ENCODE measurements around the gene PPP1R13B.

Gene PPP1R13B

DNA sequence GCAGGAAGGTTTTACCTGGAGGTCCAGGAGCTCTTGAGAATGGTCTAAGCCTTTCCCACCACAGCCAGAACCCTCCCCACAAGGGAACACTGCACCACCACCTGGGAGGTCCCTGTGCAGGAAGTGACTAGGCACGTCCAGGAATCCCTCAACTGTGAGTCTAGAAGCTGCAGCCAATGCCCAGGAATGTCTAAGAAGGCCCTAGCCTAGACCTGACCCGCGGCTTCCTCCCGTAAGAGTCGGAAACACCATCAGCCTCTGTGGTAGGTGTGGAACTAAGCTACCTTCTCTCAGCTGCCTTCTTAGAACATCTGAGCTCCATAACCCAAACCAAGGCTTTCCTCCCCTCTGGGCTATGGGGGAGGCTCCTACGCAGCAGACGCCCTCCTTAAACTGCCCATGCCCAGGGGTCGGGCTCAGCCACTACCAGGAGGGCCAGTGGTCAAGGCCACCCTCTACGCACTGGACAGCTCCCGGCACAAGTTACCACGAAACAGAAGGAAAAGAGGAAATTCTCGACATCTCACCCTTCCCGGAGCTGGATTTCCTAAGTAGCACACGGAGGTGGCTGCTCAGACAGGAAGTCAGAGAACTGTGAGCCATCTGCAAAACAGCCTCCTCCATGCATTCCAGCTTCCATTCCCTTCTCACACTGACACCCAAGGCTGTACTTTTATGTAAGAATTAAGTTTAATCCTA, 106.2 kb downstream of the PPP1R13B start:
- no peak overlapping the region for H3K9ac ChIP-seq (ENCODE audit: low read length)
- H3K36me3 ChIP-seq (ENCODE audit: control insufficient read depth, insufficient read depth, low read length) = peaks cover 8% of the 10 kb centered on the region
- H3K4me3 ChIP-seq (ENCODE audit: low read length) = no peak overlapping the region
- no peaks in the 10 kb centered on the region for H3K27me3 ChIP-seq (ENCODE audit: control insufficient read depth, insufficient read depth, low read length)
- peaks cover 4% of the 10 kb centered on the region for H3K4me1 ChIP-seq (ENCODE audit: control insufficient read depth, insufficient read depth, low read length)
- H3K9me3 ChIP-seq (ENCODE audit: control insufficient read depth, low read length) = no peaks in the 10 kb centered on the region

DNA sequence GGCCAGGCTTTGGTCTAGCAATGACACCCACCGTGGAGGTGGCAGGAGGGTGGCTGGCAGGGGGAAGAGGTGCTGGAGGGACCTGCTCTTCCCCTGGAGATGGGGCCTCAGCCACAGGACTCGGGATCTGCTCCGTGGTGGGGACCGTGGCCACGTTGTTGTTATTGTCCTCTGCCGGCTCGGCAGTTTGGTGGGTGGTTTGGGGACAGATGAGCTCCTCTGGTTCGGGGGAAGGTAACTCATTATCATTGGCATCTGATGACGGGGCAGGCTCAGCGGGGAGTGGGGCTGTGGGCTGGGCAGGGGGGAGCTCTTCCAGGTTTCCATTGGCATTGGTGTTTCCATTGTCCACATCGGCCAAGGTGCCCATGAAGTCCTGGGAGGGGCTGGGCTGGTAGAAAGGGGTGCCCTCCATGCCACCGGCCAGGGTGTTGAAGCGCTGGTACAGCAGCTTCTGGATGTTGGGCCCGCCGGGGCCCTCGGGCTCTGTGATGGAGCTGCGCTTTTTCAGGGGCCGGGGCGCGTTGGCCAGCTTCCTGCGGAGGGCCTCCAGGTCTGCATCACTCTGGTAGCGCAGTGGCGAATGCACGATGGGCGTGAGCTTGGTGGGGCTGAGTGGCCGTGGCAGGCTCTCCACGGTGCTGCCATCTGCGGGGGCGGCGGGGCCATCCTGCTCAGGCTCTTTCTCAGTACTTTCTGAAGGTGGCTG, 107.4 kb downstream of the PPP1R13B start:
- H3K4me3 ChIP-seq (ENCODE audit: low read length) = no peak overlapping the region
- peaks cover 8% of the 10 kb centered on the region for H3K36me3 ChIP-seq (ENCODE audit: control insufficient read depth, insufficient read depth, low read length)
- H3K9me3 ChIP-seq (ENCODE audit: control insufficient read depth, low read length) = no peaks in the 10 kb centered on the region
- no peak overlapping the region for H3K9ac ChIP-seq (ENCODE audit: low read length)
- no peaks in the 10 kb centered on the region for H3K27me3 ChIP-seq (ENCODE audit: control insufficient read depth, insufficient read depth, low read length)
- H3K4me1 ChIP-seq (ENCODE audit: control insufficient read depth, insufficient read depth, low read length) = peaks cover 4% of the 10 kb centered on the region

DNA sequence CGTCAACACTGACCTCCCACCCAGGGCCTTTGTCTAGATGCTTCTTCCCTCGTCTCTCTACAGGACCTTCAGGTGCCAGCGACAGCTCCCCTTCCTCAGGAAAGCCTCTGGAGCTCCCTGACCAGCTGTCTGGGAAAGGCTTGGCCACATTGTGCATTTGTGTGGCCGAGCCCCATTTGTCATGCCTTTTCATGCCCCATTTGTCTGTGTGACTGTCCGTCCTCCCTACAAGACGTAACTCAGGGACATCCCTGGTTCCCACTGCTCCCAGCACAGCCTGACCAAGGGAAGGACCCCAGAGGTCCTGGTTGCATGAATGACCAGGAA, 107.9 kb downstream of the PPP1R13B start:
- Histone ChIP-seq H3K9me3 (ENCODE audit: control insufficient read depth, low read length) (no peaks in the 10 kb centered on the region), H3K4me1 (ENCODE audit: control insufficient read depth, insufficient read depth, low read length) (peaks cover 4% of the 10 kb centered on the region), H3K4me3 (ENCODE audit: low read length) (no peak overlapping the region), H3K9ac (ENCODE audit: low read length) (no peak overlapping the region), H3K36me3 (ENCODE audit: control insufficient read depth, insufficient read depth, low read length) (peaks cover 8% of the 10 kb centered on the region), H3K27me3 (ENCODE audit: control insufficient read depth, insufficient read depth, low read length) (no peaks in the 10 kb centered on the region)

DNA sequence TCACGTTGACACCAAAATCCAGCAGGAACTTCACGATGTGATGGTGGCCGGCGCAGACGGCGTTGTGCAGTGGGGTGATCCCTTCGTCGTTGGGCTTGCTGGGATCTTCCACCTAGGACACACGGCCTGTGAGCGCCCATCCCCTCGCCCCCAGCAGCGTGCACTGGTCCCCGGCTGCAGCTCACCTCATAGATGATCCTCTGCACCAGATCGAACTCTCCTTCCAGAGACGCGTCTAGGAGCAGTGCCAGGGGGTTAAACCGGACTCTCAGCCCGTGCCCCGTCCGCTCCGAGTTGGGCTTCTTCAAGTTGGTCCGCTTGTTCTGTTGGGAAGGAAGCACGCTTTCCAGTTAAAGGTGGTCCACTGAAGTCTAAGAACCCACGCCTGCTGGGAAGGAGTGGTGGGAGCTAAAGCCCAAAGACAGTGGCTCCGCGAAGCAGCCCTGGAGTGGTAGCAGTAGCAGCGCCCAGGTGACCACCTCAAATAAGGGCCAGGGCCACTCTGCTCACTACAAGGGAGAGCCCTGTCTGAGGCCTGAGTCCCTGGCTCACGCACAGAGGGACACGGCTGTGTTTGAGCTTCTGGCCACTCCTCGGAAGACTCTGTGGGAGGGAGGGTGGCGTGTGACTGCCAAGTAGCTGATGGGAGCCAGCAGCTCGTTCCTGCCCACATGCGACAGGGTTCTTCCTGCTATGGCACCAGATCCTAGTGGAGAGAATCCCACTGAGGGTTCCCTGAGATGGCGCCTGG, 108.5 kb downstream of the PPP1R13B start:
- Histone ChIP-seq H3K36me3 (ENCODE audit: control insufficient read depth, insufficient read depth, low read length) (peaks cover 8% of the 10 kb centered on the region), H3K9me3 (ENCODE audit: control insufficient read depth, low read length) (no peaks in the 10 kb centered on the region), H3K4me1 (ENCODE audit: control insufficient read depth, insufficient read depth, low read length) (peaks cover 4% of the 10 kb centered on the region), H3K4me3 (ENCODE audit: low read length) (no peak overlapping the region), H3K27me3 (ENCODE audit: control insufficient read depth, insufficient read depth, low read length) (no peaks in the 10 kb centered on the region), H3K9ac (ENCODE audit: low read length) (no peak overlapping the region)

DNA sequence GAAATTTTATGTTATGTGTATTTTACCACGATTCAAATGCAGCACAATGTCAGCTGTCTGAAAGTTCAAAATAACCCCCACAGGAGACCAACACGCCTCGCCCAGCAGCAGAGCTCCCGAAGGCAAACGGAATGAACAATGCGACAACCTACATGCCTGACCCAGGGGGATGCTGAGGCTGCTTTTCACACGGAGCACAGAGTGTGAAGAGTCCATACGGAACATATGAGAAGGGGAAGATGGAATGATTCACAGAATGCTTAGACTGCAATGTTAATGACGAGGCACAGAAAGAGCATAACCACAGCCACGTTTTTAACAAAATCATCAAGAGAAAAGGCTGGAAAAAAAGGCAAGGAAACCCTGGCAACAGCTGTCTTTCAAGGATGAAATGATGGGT, 109.2 kb downstream of the PPP1R13B start:
- Histone ChIP-seq H3K4me3 (ENCODE audit: low read length) (no peak overlapping the region), H3K36me3 (ENCODE audit: control insufficient read depth, insufficient read depth, low read length) (peaks cover 8% of the 10 kb centered on the region), H3K4me1 (ENCODE audit: control insufficient read depth, insufficient read depth, low read length) (peaks cover 4% of the 10 kb centered on the region), H3K9me3 (ENCODE audit: control insufficient read depth, low read length) (no peaks in the 10 kb centered on the region), H3K9ac (ENCODE audit: low read length) (no peak overlapping the region), H3K27me3 (ENCODE audit: control insufficient read depth, insufficient read depth, low read length) (no peaks in the 10 kb centered on the region)

DNA sequence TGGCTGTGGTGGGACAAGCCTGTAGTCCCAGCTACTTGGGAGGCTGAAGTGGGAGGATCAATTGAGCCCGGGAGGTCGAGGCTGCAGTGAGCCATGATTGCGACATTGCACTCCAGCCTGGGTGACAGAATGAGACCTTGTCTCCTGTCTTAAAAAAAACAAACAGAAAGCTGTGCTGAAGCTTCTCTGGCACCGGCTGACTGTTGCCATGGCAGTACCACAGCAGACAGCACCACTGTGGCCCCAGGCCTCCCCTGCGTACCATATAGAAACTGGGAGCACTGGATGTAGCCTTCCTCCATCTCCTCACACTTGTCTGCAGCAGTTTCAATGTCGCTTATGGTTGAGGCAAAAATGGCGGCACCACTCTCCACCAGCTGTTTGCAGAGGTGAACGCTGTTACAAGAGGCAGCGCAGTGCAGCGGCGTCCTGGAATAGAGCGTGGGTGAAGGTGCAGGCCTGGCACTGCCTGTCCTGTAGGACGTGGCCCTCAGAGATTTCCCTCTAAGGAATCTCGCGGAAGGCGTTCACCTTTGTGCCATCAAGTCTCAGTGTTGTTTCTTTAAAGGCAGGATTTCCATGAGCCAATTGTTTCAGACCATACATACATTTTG, 109.8 kb downstream of the PPP1R13B start:
- peaks cover 8% of the 10 kb centered on the region for H3K36me3 ChIP-seq (ENCODE audit: control insufficient read depth, insufficient read depth, low read length)

DNA sequence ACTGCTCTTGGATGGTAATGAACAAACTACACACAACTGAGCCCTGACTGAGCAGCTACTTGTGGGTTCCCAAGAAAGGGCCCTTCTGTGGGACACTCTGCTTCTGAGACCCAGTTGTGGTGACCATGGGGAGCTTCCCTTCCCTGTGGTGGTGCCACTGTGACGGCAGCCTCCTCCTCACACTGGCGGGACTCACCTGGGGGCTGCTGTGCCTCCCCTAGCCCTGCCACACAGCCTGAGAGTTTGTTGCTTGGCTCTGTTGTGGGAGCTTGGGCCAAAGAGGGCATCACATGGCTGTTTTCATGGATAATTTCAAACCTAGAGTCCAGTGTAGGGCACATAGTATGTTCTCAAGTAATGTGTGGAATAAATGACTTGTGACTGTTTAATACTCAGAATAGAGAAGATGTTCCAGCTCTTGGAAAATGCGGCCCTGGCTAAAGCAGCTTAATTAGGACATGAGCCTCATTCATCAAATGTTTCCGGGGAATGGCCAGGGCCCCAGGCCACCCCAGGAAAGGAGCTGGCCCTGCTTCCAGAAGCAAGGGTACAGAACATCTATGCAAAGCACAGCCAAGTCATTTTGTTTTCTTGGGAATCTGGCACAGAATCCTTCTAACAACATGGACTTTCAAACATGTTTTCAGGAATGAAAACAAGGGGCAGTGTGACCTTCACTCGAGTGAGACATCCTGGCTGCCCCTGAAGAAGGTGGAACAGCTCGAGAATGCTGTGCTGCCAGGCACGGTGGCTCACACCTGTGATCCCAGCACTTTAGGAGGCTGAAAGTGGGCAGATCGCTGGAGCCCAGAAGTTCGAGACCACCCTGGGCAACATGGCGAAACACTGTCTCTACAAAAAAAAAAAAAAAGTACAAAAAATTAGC, 110.6 kb downstream of the PPP1R13B start:
- Histone ChIP-seq H3K9me3 (ENCODE audit: control insufficient read depth, low read length) (no peaks in the 10 kb centered on the region), H3K36me3 (ENCODE audit: control insufficient read depth, insufficient read depth, low read length) (peaks cover 8% of the 10 kb centered on the region), H3K27me3 (ENCODE audit: control insufficient read depth, insufficient read depth, low read length) (no peaks in the 10 kb centered on the region), H3K4me1 (ENCODE audit: control insufficient read depth, insufficient read depth, low read length) (peaks cover 4% of the 10 kb centered on the region), H3K4me3 (ENCODE audit: low read length) (no peak overlapping the region), H3K9ac (ENCODE audit: low read length) (no peak overlapping the region)

More for the DNA sequence above, 109.8 kb downstream of the PPP1R13B start:
- Histone ChIP-seq H3K9me3 (ENCODE audit: control insufficient read depth, low read length) (no peaks in the 10 kb centered on the region), H3K27me3 (ENCODE audit: control insufficient read depth, insufficient read depth, low read length) (no peaks in the 10 kb centered on the region), H3K9ac (ENCODE audit: low read length) (no peak overlapping the region), H3K4me3 (ENCODE audit: low read length) (no peak overlapping the region), H3K4me1 (ENCODE audit: control insufficient read depth, insufficient read depth, low read length) (peaks cover 4% of the 10 kb centered on the region)

DNA sequence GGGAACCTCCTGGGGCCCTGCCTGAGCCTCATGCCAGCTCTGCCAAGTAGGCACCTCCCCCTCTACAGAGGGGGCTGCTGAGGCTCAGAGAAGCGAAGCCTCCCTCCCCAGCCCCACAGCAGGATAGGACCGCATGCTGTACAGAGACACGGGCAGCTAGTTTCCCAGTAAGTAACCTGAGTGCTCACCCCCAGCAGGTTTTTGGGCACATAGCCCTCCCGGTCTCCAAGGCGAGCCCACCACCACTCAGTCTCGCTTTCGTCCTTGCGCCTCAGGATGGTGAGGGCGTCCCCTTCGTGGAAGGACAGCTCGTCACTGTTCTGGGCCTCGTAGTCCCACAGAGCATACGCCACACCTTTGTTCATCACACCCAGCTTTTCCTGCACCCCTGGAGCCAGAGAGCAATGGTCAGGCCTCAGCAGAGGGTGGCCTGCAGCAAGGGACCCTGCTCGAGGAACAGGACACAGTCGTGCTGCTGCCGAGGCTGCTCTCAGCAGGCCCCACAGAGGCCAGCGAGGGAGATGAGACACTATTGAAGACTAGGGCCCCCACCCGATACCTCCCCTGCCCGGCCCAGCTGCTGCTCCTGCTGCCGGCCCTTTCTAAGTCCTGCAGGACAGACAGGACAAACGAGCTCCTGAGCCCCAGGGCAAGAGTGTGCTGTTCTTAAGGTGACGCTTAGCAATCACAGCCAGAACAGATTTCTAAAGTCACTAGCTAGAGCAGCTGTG, 111.4 kb downstream of the PPP1R13B start:
- H3K36me3 ChIP-seq (ENCODE audit: control insufficient read depth, insufficient read depth, low read length) = peaks cover 8% of the 10 kb centered on the region
- H3K4me1 ChIP-seq (ENCODE audit: control insufficient read depth, insufficient read depth, low read length) = peaks cover 4% of the 10 kb centered on the region
- H3K27me3 ChIP-seq (ENCODE audit: control insufficient read depth, insufficient read depth, low read length) = no peaks in the 10 kb centered on the region
- no peak overlapping the region for H3K9ac ChIP-seq (ENCODE audit: low read length)
- H3K4me3 ChIP-seq (ENCODE audit: low read length) = no peak overlapping the region
- H3K9me3 ChIP-seq (ENCODE audit: control insufficient read depth, low read length) = no peaks in the 10 kb centered on the region

DNA sequence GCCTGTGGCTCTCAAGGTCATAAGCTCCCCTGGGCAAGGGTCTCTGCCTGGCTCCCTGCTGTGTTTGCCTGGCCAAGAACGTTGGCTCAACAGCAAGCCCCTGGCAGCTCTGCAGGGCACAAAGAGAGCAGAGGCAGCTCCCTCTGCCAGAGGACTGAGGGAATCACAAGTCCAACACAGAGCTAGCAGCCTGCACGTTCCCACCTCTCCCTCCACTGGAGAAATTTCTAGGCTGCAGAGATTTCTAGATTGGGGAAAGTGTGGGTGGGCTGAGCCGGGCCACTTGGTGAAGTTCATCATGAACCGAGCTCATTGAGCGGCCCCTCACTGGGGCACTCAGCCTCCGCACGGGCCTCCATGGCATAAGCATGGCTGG, 111.9 kb downstream of the PPP1R13B start:
- Histone ChIP-seq H3K4me3 (ENCODE audit: low read length) (no peak overlapping the region), H3K9ac (ENCODE audit: low read length) (no peak overlapping the region), H3K27me3 (ENCODE audit: control insufficient read depth, insufficient read depth, low read length) (no peaks in the 10 kb centered on the region), H3K36me3 (ENCODE audit: control insufficient read depth, insufficient read depth, low read length) (peaks cover 8% of the 10 kb centered on the region), H3K9me3 (ENCODE audit: control insufficient read depth, low read length) (no peaks in the 10 kb centered on the region), H3K4me1 (ENCODE audit: control insufficient read depth, insufficient read depth, low read length) (peaks cover 8% of the 10 kb centered on the region)

DNA sequence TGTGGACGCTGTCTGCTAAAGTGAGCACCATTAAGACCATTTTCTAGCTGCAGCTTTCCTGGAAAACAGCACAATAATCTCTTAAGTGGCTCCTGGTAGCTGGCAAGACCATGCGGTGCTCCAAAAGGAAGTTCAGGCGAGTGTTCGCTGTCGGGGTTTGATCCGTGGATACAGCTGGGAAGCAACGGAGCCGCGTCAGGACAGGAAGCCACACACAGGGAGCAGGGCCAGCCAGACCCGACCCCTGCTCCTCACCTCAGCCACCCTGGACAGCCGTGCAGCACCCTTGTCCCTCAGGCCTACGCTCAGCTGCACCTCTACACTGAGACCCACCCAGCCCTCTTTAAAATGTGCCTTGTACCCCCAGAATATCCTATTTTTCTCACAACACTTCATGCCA, 112.4 kb downstream of the PPP1R13B start:
- Histone ChIP-seq H3K27me3 (ENCODE audit: control insufficient read depth, insufficient read depth, low read length) (no peaks in the 10 kb centered on the region), H3K9ac (ENCODE audit: low read length) (no peak overlapping the region), H3K9me3 (ENCODE audit: control insufficient read depth, low read length) (no peaks in the 10 kb centered on the region), H3K4me1 (ENCODE audit: control insufficient read depth, insufficient read depth, low read length) (peaks cover 12% of the 10 kb centered on the region), H3K4me3 (ENCODE audit: low read length) (no peak overlapping the region), H3K36me3 (ENCODE audit: control insufficient read depth, insufficient read depth, low read length) (peaks cover 9% of the 10 kb centered on the region)

All from mucosa of stomach (tissue), 1 donor.